Activated naive CD4-positive, alpha-beta T cell treated with anti-CD3 and anti-CD28 coated beads, Interleukin-2, amount 10 ng/mL, durations not matched to agents 7 days and 5 days (primary cell): ENCODE data around the gene GRB10.
A peak's percentile ranks its signal among the peaks of the same experiment; 100 is the strongest.
"Not testable (repeated sequence)": the region's sequence is repeated elsewhere in the genome, so short reads cannot be mapped to it uniquely, and the experiment has no call there.

Source experiments
- CTCF ChIA-PET: fragments of 350-600 bp; sonication (Branson Sonifier 250); formaldehyde crosslinking; loops from one replicate; lab custom pipeline; 2021; ENCODE audit warnings: antibody characterized with exemption; lab: Charles Lee
- DNase-seq: peaks from one replicate; pipeline ENCODE4 v3.0.0-alpha.2; 2020
- H3K27ac Mint-ChIP-seq: one replicate; pipeline ENCODE4 v1.8.0; 2021; ENCODE audit warnings: mild to moderate bottlenecking, moderate library complexity, mixed read lengths
- H3K27me3 Mint-ChIP-seq: one replicate; pipeline ENCODE4 v1.8.0; 2021; ENCODE audit warnings: mild to moderate bottlenecking, mixed read lengths
- H3K36me3 Mint-ChIP-seq: one replicate; pipeline ENCODE4 v1.8.0; 2021; ENCODE audit warnings: mixed read lengths
- H3K4me1 Mint-ChIP-seq: one replicate; pipeline ENCODE4 v1.8.0; 2021; ENCODE audit warnings: mixed read lengths
- H3K4me3 Mint-ChIP-seq: one replicate; pipeline ENCODE4 v1.8.0; 2021; ENCODE audit warnings: mild to moderate bottlenecking, moderate library complexity, mixed read lengths
- H3K9me3 Mint-ChIP-seq: one replicate; pipeline ENCODE4 v1.8.0; 2021; ENCODE audit warnings: mixed read lengths

GRB10 gene

GRCh38 chr7:50778189-50778588, 4.5 kb downstream of the GRB10 start:
- Mint-ChIP-seq H3K4me3 (no peak overlapping the region), H3K9me3 (peaks cover 4% of the 10 kb centered on the region), H3K4me1 (peaks cover 15% of the 10 kb centered on the region), H3K27ac (no peak overlapping the region), H3K36me3 (peaks cover 5% of the 10 kb centered on the region), H3K27me3 (peaks cover 29% of the 10 kb centered on the region)
- CTCF ChIA-PET, result no interaction called here
- DNase-seq, result no peak

GRCh38 chr7:50775836-50776235, 6.9 kb downstream of the GRB10 start:
- Mint-ChIP-seq H3K27ac (no peak overlapping the region), H3K4me1 (peaks cover under 1% of the 10 kb centered on the region), H3K9me3 (peaks cover 4% of the 10 kb centered on the region), H3K27me3 (peaks cover 13% of the 10 kb centered on the region), H3K4me3 (no peak overlapping the region), H3K36me3 (peaks cover 4% of the 10 kb centered on the region)
- CTCF ChIA-PET, result no interaction called here
- no peak for DNase-seq

- Mint-ChIP-seq H3K4me1 (no peaks in the 10 kb centered on the region), H3K36me3 (peaks cover 4% of the 10 kb centered on the region), H3K27ac (no peak overlapping the region), H3K9me3 (peaks cover 4% of the 10 kb centered on the region), H3K27me3 (peaks cover 6% of the 10 kb centered on the region), H3K4me3 (no peak overlapping the region)
- DNase-seq, result no peak
- CTCF ChIA-PET, result no interaction called here
These were observed 7.5 kb downstream of the GRB10 start for GRCh38 chr7:50775231-50775630.

GRCh38 chr7:50774319-50774718, 8.4 kb downstream of the GRB10 start:
- Mint-ChIP-seq H3K27me3 (peaks cover under 1% of the 10 kb centered on the region), H3K27ac (no peak overlapping the region), H3K36me3 (peaks cover 4% of the 10 kb centered on the region), H3K9me3 (peaks cover 4% of the 10 kb centered on the region), H3K4me1 (no peaks in the 10 kb centered on the region), H3K4me3 (no peak overlapping the region)
- CTCF ChIA-PET, result interaction anchor here (1.2 kb wide), 1 partner anchor 386 kb away, joined by 3 read pairs; no protein-coding TSS in a partner anchor
- DNase-seq, result no peak

GRCh38 chr7:50773071-50773470, 9.6 kb downstream of the GRB10 start:
- H3K4me1 Mint-ChIP-seq, H3K36me3 Mint-ChIP-seq, H3K9me3 Mint-ChIP-seq, DNase-seq, H3K27me3 Mint-ChIP-seq, H3K4me3 Mint-ChIP-seq, H3K27ac Mint-ChIP-seq: not testable (repeated sequence)
- CTCF ChIA-PET, result interaction anchor here (1.2 kb wide), 1 partner anchor 387 kb away, joined by 3 read pairs; no protein-coding TSS in a partner anchor

- DNase-seq, result no peak
- Mint-ChIP-seq H3K4me1 (no peaks in the 10 kb centered on the region), H3K4me3 (no peak overlapping the region), H3K9me3 (no peaks in the 10 kb centered on the region), H3K27me3 (peaks cover 3% of the 10 kb centered on the region), H3K36me3 (no peaks in the 10 kb centered on the region), H3K27ac (no peak overlapping the region)
- CTCF ChIA-PET, result no interaction called here
These were observed 11.3 kb downstream of the GRB10 start for GRCh38 chr7:50771120-50772002.

GRCh38 chr7:50768485-50769474, 13.9 kb downstream of the GRB10 start:
- peaks cover 6% of the 10 kb centered on the region for H3K36me3 Mint-ChIP-seq
- no peak for DNase-seq
- no peak overlapping the region for H3K27ac Mint-ChIP-seq
- CTCF ChIA-PET, result interaction anchor here (1.0 to 1.3 kb wide), 2 partner anchors 300 to 373 kb away, joined by 3 to 4 read pairs; no protein-coding TSS in a partner anchor
- no peak overlapping the region for H3K4me3 Mint-ChIP-seq
- H3K9me3 Mint-ChIP-seq, result peaks cover 8% of the 10 kb centered on the region
- peaks cover 2% of the 10 kb centered on the region for H3K4me1 Mint-ChIP-seq
- H3K27me3 Mint-ChIP-seq, result peaks cover 7% of the 10 kb centered on the region

GRCh38 chr7:50766849-50767207, 15.9 kb downstream of the GRB10 start:
- Mint-ChIP-seq H3K9me3 (peaks cover 13% of the 10 kb centered on the region), H3K27ac (no peak overlapping the region), H3K36me3 (peaks cover 10% of the 10 kb centered on the region), H3K4me3 (no peak overlapping the region), H3K4me1 (peaks cover 9% of the 10 kb centered on the region), H3K27me3 (peaks cover 7% of the 10 kb centered on the region)
- CTCF ChIA-PET, result no interaction called here
- DNase-seq, result no peak

GRCh38 chr7:50766106-50766848, 16.4 kb downstream of the GRB10 start:
- Mint-ChIP-seq H3K4me1 (peaks cover 14% of the 10 kb centered on the region), H3K36me3 (peaks cover 11% of the 10 kb centered on the region), H3K27ac (no peak overlapping the region), H3K27me3 (peaks cover 7% of the 10 kb centered on the region), H3K9me3 (peaks cover 16% of the 10 kb centered on the region), H3K4me3 (no peak overlapping the region)
- CTCF ChIA-PET, result no interaction called here
- no peak for DNase-seq

GRCh38 chr7:50762337-50762736, 20.4 kb downstream of the GRB10 start:
- peaks cover 13% of the 10 kb centered on the region for H3K36me3 Mint-ChIP-seq

GRCh38 chr7:50761713-50762112, 21.0 kb downstream of the GRB10 start:
- Mint-ChIP-seq H3K9me3 (peaks cover 16% of the 10 kb centered on the region), H3K27me3 (peaks cover 4% of the 10 kb centered on the region), H3K27ac (peak overlapping the region; percentile 14), H3K4me1 (peaks cover 20% of the 10 kb centered on the region), H3K4me3 (no peak overlapping the region), H3K36me3 (peaks cover 13% of the 10 kb centered on the region)
- DNase-seq, result no peak
- CTCF ChIA-PET, result no interaction called here

More at GRCh38 chr7:50762337-50762736, 20.4 kb downstream of the GRB10 start:
- H3K4me3 Mint-ChIP-seq, result no peak overlapping the region
- peaks cover 20% of the 10 kb centered on the region for H3K4me1 Mint-ChIP-seq
- DNase-seq, result no peak
- peaks cover 4% of the 10 kb centered on the region for H3K27me3 Mint-ChIP-seq
- CTCF ChIA-PET, result no interaction called here
- peaks cover 16% of the 10 kb centered on the region for H3K9me3 Mint-ChIP-seq
- no peak overlapping the region for H3K27ac Mint-ChIP-seq

- CTCF ChIA-PET, result interaction anchor here (0.7 kb wide), 1 partner anchor 33 kb away, joined by 3 read pairs; no protein-coding TSS in a partner anchor
- Mint-ChIP-seq H3K36me3 (peaks cover 7% of the 10 kb centered on the region), H3K4me1 (peaks cover 27% of the 10 kb centered on the region), H3K9me3 (peaks cover 7% of the 10 kb centered on the region), H3K4me3 (no peak overlapping the region), H3K27ac (no peak overlapping the region), H3K27me3 (no peaks in the 10 kb centered on the region)
- DNase-seq, result no peak
These were observed 24.8 kb downstream of the GRB10 start for GRCh38 chr7:50757703-50758390.

GRCh38 chr7:50756180-50756579, 26.5 kb downstream of the GRB10 start:
- peaks cover 14% of the 10 kb centered on the region for H3K4me1 Mint-ChIP-seq
- peaks cover 4% of the 10 kb centered on the region for H3K36me3 Mint-ChIP-seq
- H3K27me3 Mint-ChIP-seq, result no peaks in the 10 kb centered on the region
- CTCF ChIA-PET, result no interaction called here
- no peak overlapping the region for H3K4me3 Mint-ChIP-seq
- no peak for DNase-seq
- no peak overlapping the region for H3K27ac Mint-ChIP-seq
- peaks cover 2% of the 10 kb centered on the region for H3K9me3 Mint-ChIP-seq
